Dedifferentiated amniotic fluid mesenchymal stem cell (primary cell): Measurements from ENCODE around the gene GPR157.
"Not testable (repeated sequence)": the region's sequence is repeated elsewhere in the genome, so short reads cannot be mapped to it uniquely, and the experiment has no call there.

ENCODE experiments used
- DNase-seq: peaks from one replicate; pipeline ENCODE4 v3.0.0-alpha.2; 2016; ENCODE audit errors: extremely low spot score

The GPR157 gene, protein sequence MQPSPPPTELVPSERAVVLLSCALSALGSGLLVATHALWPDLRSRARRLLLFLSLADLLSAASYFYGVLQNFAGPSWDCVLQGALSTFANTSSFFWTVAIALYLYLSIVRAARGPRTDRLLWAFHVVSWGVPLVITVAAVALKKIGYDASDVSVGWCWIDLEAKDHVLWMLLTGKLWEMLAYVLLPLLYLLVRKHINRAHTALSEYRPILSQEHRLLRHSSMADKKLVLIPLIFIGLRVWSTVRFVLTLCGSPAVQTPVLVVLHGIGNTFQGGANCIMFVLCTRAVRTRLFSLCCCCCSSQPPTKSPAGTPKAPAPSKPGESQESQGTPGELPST

GRCh38 chr1:9128520-9129265 is at the start of gene GPR157:
TSS of gene GPR157 (minus strand) at chr1:9129102. CDS start at chr1:9129027, 75 bp downstream.
- no peak for DNase-seq

GRCh38 chr1:9174762-9175161 is 45.9 kb upstream of the GPR157 start:
- DNase-seq: no peak

DNA sequence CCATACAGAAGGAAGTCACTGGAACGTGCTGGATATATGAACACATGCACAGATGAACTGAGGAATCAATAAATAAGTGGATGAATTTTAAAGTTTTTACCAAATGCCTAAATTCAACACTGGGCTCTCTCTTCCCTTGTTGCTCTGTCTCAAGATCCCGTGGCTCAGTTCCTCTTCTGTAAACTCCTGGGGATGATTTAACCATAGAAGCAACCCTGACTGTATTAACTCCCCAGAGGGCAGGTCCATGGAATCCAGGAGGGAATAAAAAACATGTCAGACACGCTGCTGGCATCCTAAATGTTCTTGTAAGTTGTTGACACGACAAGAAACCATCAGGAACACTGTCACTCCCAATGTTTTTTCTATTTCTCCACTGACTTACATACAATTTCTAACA is 45.3 kb upstream of the GPR157 start:
- no peak for DNase-seq

GRCh38 chr1:9169601-9170137 is 40.8 kb upstream of the GPR157 start:
- no peak for DNase-seq

DNA sequence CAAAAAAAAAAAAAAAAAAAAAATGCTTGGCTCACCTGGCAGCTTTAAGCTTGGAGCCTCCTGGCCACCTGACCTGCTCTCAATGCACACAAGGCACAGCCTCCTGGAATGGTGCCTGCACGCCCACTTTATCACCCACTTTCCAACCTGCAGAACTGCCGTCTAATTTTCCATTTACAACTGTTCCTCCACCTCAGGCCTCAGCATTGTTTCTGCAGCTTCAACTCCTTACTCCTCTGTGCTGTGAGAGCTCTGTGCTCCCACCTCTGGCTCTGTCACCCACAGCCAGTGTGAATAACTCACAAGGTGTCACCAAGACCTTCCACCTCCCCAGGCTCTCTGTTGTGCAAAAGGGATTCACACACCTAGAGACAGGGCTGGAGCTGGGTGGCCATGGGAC is 38.7 kb upstream of the GPR157 start:
- no peak for DNase-seq

- no peak for DNase-seq
Measured at GRCh38 chr1:9166289-9167235, 37.7 kb upstream of the GPR157 start.

GRCh38 chr1:9165396-9165795 is 36.5 kb upstream of the GPR157 start:
- DNase-seq: no peak

DNA sequence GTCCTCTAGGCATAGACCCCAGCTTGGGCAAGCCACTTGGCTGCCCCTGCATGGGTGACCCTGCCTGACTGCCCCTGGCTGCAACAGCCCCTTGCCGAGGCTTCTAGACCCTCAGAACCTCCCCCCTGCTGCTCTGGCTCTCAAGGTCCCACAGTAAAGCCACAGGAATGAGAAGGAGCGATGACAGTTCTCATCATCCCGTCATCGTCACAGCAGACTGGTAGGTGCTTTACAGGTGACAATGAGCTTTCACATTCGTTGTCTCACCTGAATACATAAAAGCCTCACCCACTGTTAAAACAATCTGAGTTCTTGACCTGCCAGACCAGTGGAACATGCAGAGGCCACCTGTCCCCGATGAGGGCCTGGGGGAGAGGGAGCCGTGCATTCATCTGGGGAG is 36.0 kb upstream of the GPR157 start:
- DNase-seq: no peak

GRCh38 chr1:9164532-9164900 is 35.6 kb upstream of the GPR157 start:
- DNase-seq: no peak

GRCh38 chr1:9161963-9162362 is 33.1 kb upstream of the GPR157 start:
- no peak for DNase-seq

GRCh38 chr1:9161342-9161741 is 32.4 kb upstream of the GPR157 start:
- no peak for DNase-seq

- no peak for DNase-seq
Measured at GRCh38 chr1:9160079-9160717, 31.3 kb upstream of the GPR157 start.

DNA sequence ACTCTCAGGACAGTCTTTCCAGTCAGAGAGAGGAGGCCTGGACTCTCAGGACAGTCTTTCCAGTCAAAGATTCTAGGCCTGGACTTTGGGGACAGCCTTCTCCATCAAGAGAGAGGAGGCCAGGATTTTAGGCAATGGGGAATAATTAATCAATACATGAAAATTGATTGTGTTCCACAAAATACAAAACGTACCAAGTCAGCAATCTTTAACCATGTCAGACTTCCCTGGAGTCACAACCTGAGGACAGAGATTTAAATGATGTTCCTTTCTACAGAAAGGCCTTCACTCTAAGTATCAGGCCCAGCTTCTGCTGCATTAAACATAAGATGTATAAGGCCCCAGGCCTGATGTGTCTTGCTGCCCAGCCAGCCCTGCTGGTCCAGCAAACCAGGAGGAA is 27.0 kb upstream of the GPR157 start:
- no peak for DNase-seq

GRCh38 chr1:9155405-9155804 is 26.5 kb upstream of the GPR157 start:
- DNase-seq: not testable (repeated sequence)

DNA sequence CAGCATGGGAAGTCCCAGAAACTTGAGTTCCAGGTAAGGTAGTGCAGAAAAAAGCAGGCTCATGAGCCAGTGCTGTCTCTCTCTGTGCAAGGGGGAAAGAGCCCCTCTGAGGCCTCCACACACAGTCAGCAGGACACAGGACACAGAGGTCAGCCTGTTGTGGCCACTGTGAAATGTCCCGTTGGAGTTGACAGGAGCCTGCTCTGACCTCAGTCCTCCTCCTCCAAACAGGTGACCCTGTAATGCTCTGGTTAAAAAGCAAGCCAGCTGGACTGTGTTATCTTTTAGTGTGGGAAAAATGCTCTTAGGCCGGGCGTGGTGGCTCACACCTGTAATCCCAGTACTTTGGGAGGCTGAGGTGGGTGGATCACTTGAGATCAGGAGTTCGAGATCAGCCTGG is 24.2 kb upstream of the GPR157 start:
- DNase-seq: no peak

DNA sequence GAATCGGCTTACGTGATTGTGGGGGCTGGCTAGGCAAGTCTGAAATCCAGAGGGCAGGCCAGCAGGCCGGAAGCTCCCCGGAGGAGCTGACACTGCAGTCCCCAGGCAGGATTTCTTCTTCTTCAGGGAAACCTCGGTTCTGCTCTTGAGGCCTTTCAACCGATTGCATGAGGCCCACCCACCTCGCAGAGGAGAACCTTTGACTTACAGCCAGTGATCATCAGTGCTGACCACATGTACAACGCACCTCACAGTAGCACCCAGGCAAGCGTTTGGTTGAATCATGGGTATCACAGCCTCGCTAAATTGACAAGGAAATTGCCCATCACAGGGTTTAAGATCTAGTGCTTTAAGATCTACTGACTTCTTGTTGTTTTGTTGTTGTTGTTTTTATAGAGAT is 23.6 kb upstream of the GPR157 start:
- no peak for DNase-seq

DNA sequence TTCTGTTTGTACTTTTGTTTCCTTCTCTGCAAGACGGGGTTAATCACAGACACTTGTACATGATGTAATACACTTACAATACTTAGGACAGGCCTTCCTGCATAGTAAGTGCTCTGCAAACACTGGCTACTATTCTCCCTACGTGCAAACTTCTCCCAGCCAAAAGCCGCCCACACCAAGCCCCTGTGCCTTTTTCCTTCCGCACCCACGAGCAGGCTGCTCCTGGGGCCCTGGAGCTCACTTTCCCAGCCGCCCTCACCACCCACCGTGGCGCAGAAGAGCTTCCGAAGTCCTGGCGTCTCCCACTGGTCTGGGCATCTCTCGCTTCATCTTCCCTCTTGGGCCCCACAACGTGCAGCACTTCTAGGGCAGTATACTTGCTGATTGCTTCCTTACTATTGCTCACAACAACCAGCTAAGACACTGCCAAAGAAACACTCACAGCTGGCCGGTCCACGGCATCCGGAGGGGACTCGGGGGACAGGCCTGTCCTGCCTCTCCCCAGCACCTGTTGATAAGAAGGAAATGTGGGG is 22.5 kb upstream of the GPR157 start:
- no peak for DNase-seq

DNA sequence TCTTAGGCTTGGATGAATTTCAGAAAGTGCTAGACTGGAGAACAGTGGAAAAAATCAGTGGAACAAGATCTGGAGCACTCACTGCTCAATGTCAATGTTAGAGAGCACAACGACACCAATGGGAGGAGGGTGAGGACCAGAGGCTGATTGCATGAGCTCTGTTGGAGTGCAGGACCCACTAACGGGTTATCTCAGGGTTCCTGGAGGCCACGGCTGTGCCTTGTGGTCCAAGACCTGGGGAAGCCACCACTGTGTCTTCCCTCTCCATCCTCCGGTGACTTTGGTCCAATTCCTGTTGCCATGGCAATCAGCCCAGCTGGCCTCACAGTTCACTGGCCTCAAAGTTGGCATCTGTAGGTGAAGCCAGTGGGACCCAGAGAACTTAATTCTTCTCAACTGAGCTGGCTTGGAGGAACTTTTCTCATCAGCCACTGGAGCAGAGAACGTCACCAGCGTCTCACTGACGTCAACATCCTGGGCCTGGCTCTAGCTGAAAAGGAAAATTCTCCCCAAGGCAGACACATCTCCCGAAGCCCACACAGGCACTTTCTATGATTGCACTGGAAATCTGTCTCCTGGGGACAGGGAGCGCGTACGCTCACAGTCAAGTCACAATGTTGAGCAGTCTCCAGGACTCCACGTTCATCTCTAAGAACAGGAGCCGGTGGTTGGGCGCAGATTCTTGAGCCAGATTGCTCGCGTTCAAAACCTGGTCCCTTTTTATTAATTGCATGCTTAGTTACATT is 21.9 kb upstream of the GPR157 start:
- no peak for DNase-seq

- DNase-seq: no peak
Measured at GRCh38 chr1:9149837-9150581, 21.1 kb upstream of the GPR157 start.

GRCh38 chr1:9149151-9149550 is 20.2 kb upstream of the GPR157 start:
- DNase-seq: no peak
